ENCODE data around the gene AADAC. TPM values are rescaled to one million over a fixed set of nuclear protein-coding genes. Genes with fewer than 3 reads are reported as not detected.

AADAC gene
- polyA plus RNA-seq, 1 donor from 2014 or later = not detected

- Histone ChIP-seq H3K4me3 (ENCODE audit: low read length) (no peak overlapping the region), H3K27ac (ENCODE audit: low read length) (no peak overlapping the region), H3K9me3 (ENCODE audit: low read length) (no peaks in the 10 kb centered on the region), H2AFZ (ENCODE audit: low read depth, low read length) (no peak overlapping the region), H3K36me3 (ENCODE audit: insufficient read depth, low read length) (no peaks in the 10 kb centered on the region), H4K20me1 (ENCODE audit: insufficient read depth) (no peaks in the 10 kb centered on the region), H3K4me2 (ENCODE audit: low read length) (no peak overlapping the region), H3K9me2 (ENCODE audit: insufficient read depth, low read length) (no peaks in the 10 kb centered on the region), H3K79me2 (replicated peaks; ENCODE audit: insufficient read depth, low read length) (no peaks in the 10 kb centered on the region), H3F3A (ENCODE audit: insufficient read depth, low read length, poor library complexity, severe bottlenecking) (no peaks in the 10 kb centered on the region), H3K27me3 (ENCODE audit: insufficient read depth, low read depth, low read length) (no peaks in the 10 kb centered on the region), H3K9ac (ENCODE audit: low read length) (no peak overlapping the region)
- TF ChIP-seq CTCF (IDR thresholded peaks at IDR 0.05; ENCODE audit: poor library complexity, severe bottlenecking) (no peak), REST (IDR thresholded peaks at IDR 0.05; ENCODE audit: borderline replicate concordance) (peak; percentile 21)
Observed at GRCh38 chr3:151866711-151867410, 52.9 kb downstream of the AADAC start.

- TF ChIP-seq TAF1 (IDR thresholded peaks at IDR 0.05; ENCODE audit: low read depth) = no peak
- no peak for TF ChIP-seq REST (IDR thresholded peaks at IDR 0.05; ENCODE audit: borderline replicate concordance)
- no peak for TF ChIP-seq MXI1 (conservative IDR thresholded peaks at IDR 0.05; ENCODE audit: poor library complexity, severe bottlenecking)
- no peak for TF ChIP-seq POLR2AphosphoS5 (IDR thresholded peaks at IDR 0.05)
- no peak for TF ChIP-seq EZH2 (IDR thresholded peaks at IDR 0.05; ENCODE audit: borderline replicate concordance, insufficient read depth, low read length, poor library complexity, severe bottlenecking)
- no peak for TF ChIP-seq EP300 (conservative IDR thresholded peaks at IDR 0.05; ENCODE audit: poor library complexity, severe bottlenecking)
- no peak for TF ChIP-seq CTCF (IDR thresholded peaks at IDR 0.05; ENCODE audit: poor library complexity, severe bottlenecking)
- TF ChIP-seq RAD21 (conservative IDR thresholded peaks at IDR 0.05) = no peak
- TF ChIP-seq SMC3 (conservative IDR thresholded peaks at IDR 0.05; ENCODE audit: poor library complexity) = no peak
- no peaks in the 10 kb centered on the region for H3K36me3 ChIP-seq (ENCODE audit: insufficient read depth, low read length)
- H4K20me1 ChIP-seq (ENCODE audit: insufficient read depth) = no peaks in the 10 kb centered on the region
- no peak overlapping the region for H3K4me2 ChIP-seq (ENCODE audit: low read length)
- H3K9ac ChIP-seq (ENCODE audit: low read length) = no peak overlapping the region
- H3K27me3 ChIP-seq (ENCODE audit: insufficient read depth, low read depth, low read length) = no peaks in the 10 kb centered on the region
- H3K27ac ChIP-seq (ENCODE audit: low read length) = no peak overlapping the region
- H3K9me2 ChIP-seq (ENCODE audit: insufficient read depth, low read length) = no peaks in the 10 kb centered on the region
- H3K79me2 ChIP-seq (replicated peaks; ENCODE audit: insufficient read depth, low read length) = no peaks in the 10 kb centered on the region
- H3K4me3 ChIP-seq (ENCODE audit: low read length) = no peak overlapping the region
- no peaks in the 10 kb centered on the region for H3F3A ChIP-seq (ENCODE audit: insufficient read depth, low read length, poor library complexity, severe bottlenecking)
- no peak overlapping the region for H2AFZ ChIP-seq (ENCODE audit: low read depth, low read length)
- no peaks in the 10 kb centered on the region for H3K9me3 ChIP-seq (ENCODE audit: low read length)
Observed at GRCh38 chr3:151867666-151868065, 53.8 kb downstream of the AADAC start.
